ENCODE results near the gene SLC4A4. TPM values are rescaled to one million over a fixed set of nuclear protein-coding genes. Genes with fewer than 3 reads are reported as not detected.

The SLC4A4 gene
- total RNA-seq, 1 donor from 2014 or later = 281 TPM

DNA sequence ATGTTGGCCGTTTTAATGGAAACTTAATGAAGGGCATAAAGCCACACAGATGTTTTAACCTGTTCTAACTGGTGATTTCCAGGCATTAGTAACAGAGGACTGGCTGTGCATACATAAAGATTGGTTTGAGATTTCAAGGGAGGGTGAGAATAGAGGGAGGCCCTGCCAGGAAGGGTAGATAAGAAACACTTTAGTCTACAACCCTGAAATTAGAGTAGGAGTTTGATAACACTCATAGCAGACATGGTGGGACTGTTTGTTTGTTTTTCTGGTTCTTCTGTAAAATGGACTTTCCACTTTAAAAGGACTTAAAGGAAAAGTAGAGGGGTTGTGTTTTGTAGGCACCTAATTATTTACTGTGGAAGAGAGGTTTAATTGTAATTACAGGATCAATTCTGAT is 16.2 kb downstream of the SLC4A4 start:
- Mint-ChIP-seq H3K4me3 (ENCODE audit: low read depth) (no peak overlapping the region), H3K27me3 (no peaks in the 10 kb centered on the region), H3K36me3 (ENCODE audit: insufficient read depth) (peaks cover 56% of the 10 kb centered on the region), H3K27ac (no peak overlapping the region), H3K9me3 (ENCODE audit: low read depth) (no peaks in the 10 kb centered on the region), H3K4me1 (ENCODE audit: low read depth) (peaks cover 17% of the 10 kb centered on the region)
- DNase-seq (ENCODE audit: low spot score, unreplicated experiment) = no peak
- TF ChIP-seq, protein P1, sequence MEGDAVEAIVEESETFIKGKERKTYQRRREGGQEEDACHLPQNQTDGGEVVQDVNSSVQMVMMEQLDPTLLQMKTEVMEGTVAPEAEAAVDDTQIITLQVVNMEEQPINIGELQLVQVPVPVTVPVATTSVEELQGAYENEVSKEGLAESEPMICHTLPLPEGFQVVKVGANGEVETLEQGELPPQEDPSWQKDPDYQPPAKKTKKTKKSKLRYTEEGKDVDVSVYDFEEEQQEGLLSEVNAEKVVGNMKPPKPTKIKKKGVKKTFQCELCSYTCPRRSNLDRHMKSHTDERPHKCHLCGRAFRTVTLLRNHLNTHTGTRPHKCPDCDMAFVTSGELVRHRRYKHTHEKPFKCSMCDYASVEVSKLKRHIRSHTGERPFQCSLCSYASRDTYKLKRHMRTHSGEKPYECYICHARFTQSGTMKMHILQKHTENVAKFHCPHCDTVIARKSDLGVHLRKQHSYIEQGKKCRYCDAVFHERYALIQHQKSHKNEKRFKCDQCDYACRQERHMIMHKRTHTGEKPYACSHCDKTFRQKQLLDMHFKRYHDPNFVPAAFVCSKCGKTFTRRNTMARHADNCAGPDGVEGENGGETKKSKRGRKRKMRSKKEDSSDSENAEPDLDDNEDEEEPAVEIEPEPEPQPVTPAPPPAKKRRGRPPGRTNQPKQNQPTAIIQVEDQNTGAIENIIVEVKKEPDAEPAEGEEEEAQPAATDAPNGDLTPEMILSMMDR (IDR thresholded peaks at IDR 0.05; ENCODE audit: unreplicated experiment) = no peak

DNA sequence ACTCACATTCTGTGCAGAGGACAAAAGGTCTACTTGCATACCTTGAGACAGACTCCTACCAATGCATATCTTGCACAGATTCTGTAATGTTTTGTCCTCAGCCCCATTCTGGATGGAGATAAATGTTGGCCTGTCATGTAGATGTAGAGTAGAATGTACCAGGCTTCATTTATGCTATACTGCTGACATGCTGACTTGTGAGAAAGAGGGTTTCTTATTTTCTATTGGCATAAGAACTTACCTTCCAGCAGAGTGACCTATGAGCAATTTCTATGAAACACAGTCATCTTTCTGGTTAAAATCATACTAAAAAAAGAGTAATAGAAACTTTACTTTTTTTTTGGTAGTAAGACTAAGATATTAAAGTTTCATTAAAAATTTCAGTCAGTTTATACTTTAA is 17.2 kb downstream of the SLC4A4 start:
- H3K9me3 Mint-ChIP-seq (ENCODE audit: low read depth) = no peaks in the 10 kb centered on the region
- H3K27me3 Mint-ChIP-seq = no peaks in the 10 kb centered on the region
- H3K36me3 Mint-ChIP-seq (ENCODE audit: insufficient read depth) = peaks cover 50% of the 10 kb centered on the region
- H3K27ac Mint-ChIP-seq = no peak overlapping the region
- no peak overlapping the region for H3K4me3 Mint-ChIP-seq (ENCODE audit: low read depth)
- H3K4me1 Mint-ChIP-seq (ENCODE audit: low read depth) = peaks cover 17% of the 10 kb centered on the region
- TF ChIP-seq, protein P1 (IDR thresholded peaks at IDR 0.05; ENCODE audit: unreplicated experiment) = no peak
- no peak for DNase-seq (ENCODE audit: low spot score, unreplicated experiment)

DNA sequence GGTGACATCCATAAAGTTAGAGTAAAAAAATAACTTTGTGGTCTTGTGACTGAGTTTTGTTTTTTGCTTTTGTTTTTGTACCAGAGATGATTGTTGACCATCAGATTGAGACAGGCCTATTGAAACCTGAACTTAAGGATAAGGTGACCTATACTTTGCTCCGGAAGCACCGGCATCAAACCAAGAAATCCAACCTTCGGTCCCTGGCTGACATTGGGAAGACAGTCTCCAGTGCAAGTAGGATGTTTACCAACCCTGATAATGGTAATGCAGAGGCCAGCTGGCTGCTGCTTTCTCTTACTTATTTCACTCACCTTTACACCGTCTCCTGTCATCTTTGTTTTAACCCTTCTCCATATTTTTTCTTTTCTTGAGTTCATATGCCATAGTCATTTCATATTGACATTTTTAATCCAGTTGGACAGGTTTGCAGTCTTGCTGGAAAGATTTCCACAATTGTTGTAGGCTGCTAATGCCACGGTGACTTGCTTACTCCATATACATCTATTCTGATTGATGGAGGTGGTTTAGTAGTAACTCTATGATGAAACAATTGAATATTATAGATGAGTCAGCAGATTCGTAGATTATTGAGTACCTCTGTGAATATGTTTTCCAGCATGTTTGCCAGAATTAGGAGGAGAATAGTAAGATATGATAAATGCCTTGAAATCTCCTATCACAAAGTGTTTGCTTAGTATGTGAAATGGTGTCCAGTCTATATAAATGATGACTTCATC is 18.3 kb downstream of the SLC4A4 start:
- H3K36me3 Mint-ChIP-seq (ENCODE audit: insufficient read depth) = peaks cover 44% of the 10 kb centered on the region
- H3K27ac Mint-ChIP-seq = peak overlapping the region; percentile 34
- H3K4me3 Mint-ChIP-seq (ENCODE audit: low read depth) = no peak overlapping the region
- no peak for DNase-seq (ENCODE audit: low spot score, unreplicated experiment)
- TF ChIP-seq, protein P1 (IDR thresholded peaks at IDR 0.05; ENCODE audit: unreplicated experiment) = no peak
- peaks cover 17% of the 10 kb centered on the region for H3K4me1 Mint-ChIP-seq (ENCODE audit: low read depth)
- no peaks in the 10 kb centered on the region for H3K27me3 Mint-ChIP-seq
- no peaks in the 10 kb centered on the region for H3K9me3 Mint-ChIP-seq (ENCODE audit: low read depth)

DNA sequence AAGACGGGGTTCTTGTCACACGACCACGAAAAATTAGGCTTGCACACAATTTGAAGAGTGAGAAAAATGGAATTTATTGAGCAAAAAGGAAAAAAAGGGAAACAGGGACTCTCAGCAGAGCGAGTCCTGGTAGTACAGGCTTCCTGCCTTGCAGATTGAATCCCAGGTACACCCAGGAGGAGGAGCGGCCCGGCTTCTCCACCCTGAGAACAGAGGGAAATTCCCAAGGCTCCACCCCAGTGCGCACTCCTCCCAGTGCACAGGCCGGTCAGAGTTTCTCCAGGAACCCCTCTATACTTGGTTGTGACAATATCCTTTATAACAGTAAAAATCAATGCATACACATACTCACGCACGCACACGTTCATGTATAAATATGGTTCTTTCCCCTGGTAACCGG is 22.0 kb downstream of the SLC4A4 start:
- TF ChIP-seq, protein P1 (IDR thresholded peaks at IDR 0.05; ENCODE audit: unreplicated experiment) = no peak
- Mint-ChIP-seq H3K4me3 (ENCODE audit: low read depth) (no peak overlapping the region), H3K27ac (no peak overlapping the region), H3K36me3 (ENCODE audit: insufficient read depth) (peaks cover 40% of the 10 kb centered on the region), H3K9me3 (ENCODE audit: low read depth) (no peaks in the 10 kb centered on the region), H3K4me1 (ENCODE audit: low read depth) (peaks cover 11% of the 10 kb centered on the region), H3K27me3 (no peaks in the 10 kb centered on the region)
- no peak for DNase-seq (ENCODE audit: low spot score, unreplicated experiment)

DNA sequence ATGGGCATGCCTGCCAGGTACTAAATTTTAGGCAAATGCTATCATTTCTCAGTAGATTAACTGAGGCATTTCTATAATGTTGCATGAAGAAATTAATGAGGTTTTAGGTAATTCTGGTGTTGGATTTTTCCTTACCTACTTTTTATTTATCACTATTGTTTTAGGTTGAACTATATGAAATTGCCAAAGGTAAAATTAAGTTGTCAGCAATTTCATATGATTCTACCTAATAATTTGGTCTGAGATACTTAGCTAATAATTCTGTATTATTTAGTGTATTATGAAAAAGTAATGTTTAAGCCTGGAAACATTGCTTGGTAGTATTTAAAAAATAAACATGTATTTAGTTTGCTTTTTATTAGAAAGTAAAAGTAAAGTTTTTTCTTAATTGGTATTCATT is 22.7 kb downstream of the SLC4A4 start:
- H3K27ac Mint-ChIP-seq = no peak overlapping the region
- no peak overlapping the region for H3K4me3 Mint-ChIP-seq (ENCODE audit: low read depth)
- no peaks in the 10 kb centered on the region for H3K9me3 Mint-ChIP-seq (ENCODE audit: low read depth)
- TF ChIP-seq, protein P1 (IDR thresholded peaks at IDR 0.05; ENCODE audit: unreplicated experiment) = no peak
- H3K36me3 Mint-ChIP-seq (ENCODE audit: insufficient read depth) = peaks cover 39% of the 10 kb centered on the region
- no peak for DNase-seq (ENCODE audit: low spot score, unreplicated experiment)
- H3K27me3 Mint-ChIP-seq = no peaks in the 10 kb centered on the region
- peaks cover 11% of the 10 kb centered on the region for H3K4me1 Mint-ChIP-seq (ENCODE audit: low read depth)

Measured in progenitor cell of endocrine pancreas (in vitro differentiated cells).